K562 (cell line): Measurements from ENCODE around the gene PSMD14. TPM values are rescaled to one million over a fixed set of nuclear protein-coding genes. Genes with fewer than 3 reads are reported as not detected.

Source experiments
- CEBPG ChIP-seq, 3 experiments: fragments of 200-800 bp in 1 of 3; sonication (Bioruptor generic) in 1 of 3; sonication (generic) in 1 of 3; formaldehyde crosslinking in 1 of 3; IDR thresholded peaks in 2 of 3; conservative IDR thresholded peaks in 1 of 3; 2 replicates each; pipeline versions ENCODE4 v1.6.1 to v1.8.0; 2016 to 2022; ENCODE audit warnings: missing compliant biosample characterization in 2 of 3, missing genetic modification characterization in 2 of 3, mild to moderate bottlenecking in 1 of 3, missing genetic modification reagents in 1 of 3
- CHD7 ChIP-seq: fragments of 200-600 bp; sonication (generic); IDR thresholded peaks from one replicate; pipeline ENCODE4 v1.6.1; 2012; ENCODE audit warnings: mild to moderate bottlenecking, low read depth, low read length, inconsistent platforms
- POLR2H ChIP-seq: IDR thresholded peaks from 2 replicates; pipeline ENCODE4 v1.6.1; 2016; ENCODE audit warnings: missing genetic modification characterization, low read depth, mild to moderate bottlenecking, control low read depth, missing compliant biosample characterization, moderate library complexity
- ZNF197 ChIP-seq: fragments of 200-800 bp; sonication (Bioruptor generic); IDR thresholded peaks from 2 replicates; pipeline ENCODE4 v1.6.1; 2016; ENCODE audit warnings: low read depth, missing genetic modification characterization, missing compliant biosample characterization
- polyA plus RNA-seq, 8 experiments: library from polyadenylated mRNA; depleted of rRNA in 4 of 8; stranded (reverse) in 5 of 8; unstranded in 3 of 8; fragments of >200 nt; fragmentation: Nextera tagmentation in 2 of 8; fragmentation: Illumina TruSeq in 1 of 8; extraction: Ambion mirVana in 2 of 8; extraction: Trizol in 1 of 8; gene quantifications; 2 replicates each; pipeline versions ENCODE4 v1.2.1 to v1.2.3, GENCODE V29; 2011 to 2014; ENCODE audit warnings: inconsistent platforms in 1 of 8, missing spikeins in 1 of 8
- total RNA-seq, 7 experiments: library from RNA; depleted of rRNA in 6 of 7; stranded (reverse); fragments of >200 nt in 6 of 7; fragmentation: Illumina TruSeq in 2 of 7; extraction: Trizol in 2 of 7; gene quantifications; 2 replicates each; pipeline versions ENCODE4 v1.2.1 to v1.2.3, GENCODE V29; 2011 to 2021; ENCODE audit warnings: low replicate concordance in 1 of 7

The PSMD14 gene
- total and polyA plus RNA-seq, 9 of the 15 experiments (the other 6 are each of a cell fraction or from before 2014, with no cell fraction given) = 151 to 515 (median 228) TPM

- TF ChIP-seq CHD7 = no peak
- peak; percentile 68; the same call in 1 of the 2 replicates for TF ChIP-seq CEBPG (CRISPR knock-in tag; IDR thresholded peaks at IDR 0.05)
- TF ChIP-seq CEBPG (tag; conservative IDR thresholded peaks at IDR 0.05 in 1 of 2, IDR thresholded peaks at IDR 0.05 in 1 of 2) = peak; percentile 71 to 93; a peak in 3 of 4 replicates
- TF ChIP-seq ZNF197 = peak; percentile 66; the same call in 1 of the 2 replicates
- peak; percentile 73 for TF ChIP-seq POLR2H (tag)
Measured at GRCh38 chr2:161382747-161383146, 74.5 kb downstream of the PSMD14 start (continued).
